ENCODE results near the gene AQP12B.

DNA sequence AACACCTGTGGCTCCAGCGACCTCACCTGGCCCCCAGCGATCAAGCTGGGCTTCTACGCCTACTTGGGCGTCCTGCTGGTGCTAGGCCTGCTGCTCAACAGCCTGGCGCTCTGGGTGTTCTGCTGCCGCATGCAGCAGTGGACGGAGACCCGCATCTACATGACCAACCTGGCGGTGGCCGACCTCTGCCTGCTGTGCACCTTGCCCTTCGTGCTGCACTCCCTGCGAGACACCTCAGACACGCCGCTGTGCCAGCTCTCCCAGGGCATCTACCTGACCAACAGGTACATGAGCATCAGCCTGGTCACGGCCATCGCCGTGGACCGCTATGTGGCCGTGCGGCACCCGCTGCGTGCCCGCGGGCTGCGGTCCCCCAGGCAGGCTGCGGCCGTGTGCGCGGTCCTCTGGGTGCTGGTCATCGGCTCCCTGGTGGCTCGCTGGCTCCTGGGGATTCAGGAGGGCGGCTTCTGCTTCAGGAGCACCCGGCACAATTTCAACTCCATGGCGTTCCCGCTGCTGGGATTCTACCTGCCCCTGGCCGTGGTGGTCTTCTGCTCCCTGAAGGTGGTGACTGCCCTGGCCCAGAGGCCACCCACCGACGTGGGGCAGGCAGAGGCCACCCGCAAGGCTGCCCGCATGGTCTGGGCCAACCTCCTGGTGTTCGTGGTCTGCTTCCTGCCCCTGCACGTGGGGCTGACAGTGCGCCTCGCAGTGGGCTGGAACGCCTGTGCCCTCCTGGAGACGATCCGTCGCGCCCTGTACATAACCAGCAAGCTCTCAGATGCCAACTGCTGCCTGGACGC, 52.5 kb downstream of the AQP12B start:
- TF ChIP-seq, protein P1, sequence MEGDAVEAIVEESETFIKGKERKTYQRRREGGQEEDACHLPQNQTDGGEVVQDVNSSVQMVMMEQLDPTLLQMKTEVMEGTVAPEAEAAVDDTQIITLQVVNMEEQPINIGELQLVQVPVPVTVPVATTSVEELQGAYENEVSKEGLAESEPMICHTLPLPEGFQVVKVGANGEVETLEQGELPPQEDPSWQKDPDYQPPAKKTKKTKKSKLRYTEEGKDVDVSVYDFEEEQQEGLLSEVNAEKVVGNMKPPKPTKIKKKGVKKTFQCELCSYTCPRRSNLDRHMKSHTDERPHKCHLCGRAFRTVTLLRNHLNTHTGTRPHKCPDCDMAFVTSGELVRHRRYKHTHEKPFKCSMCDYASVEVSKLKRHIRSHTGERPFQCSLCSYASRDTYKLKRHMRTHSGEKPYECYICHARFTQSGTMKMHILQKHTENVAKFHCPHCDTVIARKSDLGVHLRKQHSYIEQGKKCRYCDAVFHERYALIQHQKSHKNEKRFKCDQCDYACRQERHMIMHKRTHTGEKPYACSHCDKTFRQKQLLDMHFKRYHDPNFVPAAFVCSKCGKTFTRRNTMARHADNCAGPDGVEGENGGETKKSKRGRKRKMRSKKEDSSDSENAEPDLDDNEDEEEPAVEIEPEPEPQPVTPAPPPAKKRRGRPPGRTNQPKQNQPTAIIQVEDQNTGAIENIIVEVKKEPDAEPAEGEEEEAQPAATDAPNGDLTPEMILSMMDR (IDR thresholded peaks at IDR 0.05) = no peak
- TF ChIP-seq POLR2A (IDR thresholded peaks at IDR 0.05) (no peak), EP300 (IDR thresholded peaks at IDR 0.05) (no peak)

Measured in ovary (tissue), 3 donors.